ENCODE measurements around the gene CDKN1B. TPM values are rescaled to one million over a fixed set of nuclear protein-coding genes. Genes with fewer than 3 reads are reported as not detected.

The CDKN1B gene
- total RNA-seq, 2 donors from 2014 or later = 202 to 252 TPM

- peaks cover 13% of the 10 kb centered on the region for H3K36me3 Mint-ChIP-seq (ENCODE audit: low read depth)
- H3K4me3 Mint-ChIP-seq = peak overlapping the region; percentile 98
- H3K27me3 Mint-ChIP-seq = no peaks in the 10 kb centered on the region
- peak; percentile 71 for ATAC-seq
- no peaks in the 10 kb centered on the region for H3K9me3 ChIP-seq (ENCODE audit: control insufficient read depth, low read length, poor library complexity, severe bottlenecking)
- H3K27ac Mint-ChIP-seq = peak overlapping the region; percentile 100
- peak in 2 of 3 donors; percentile 34 to 46 for DNase-seq
- peaks cover 58% of the 10 kb centered on the region for H3K4me1 Mint-ChIP-seq
Measured at GRCh38 chr12:12714276-12715021, 2.7 kb upstream of the CDKN1B start.

- H3K4me3 Mint-ChIP-seq = peak overlapping the region; percentile 98
- peaks cover 59% of the 10 kb centered on the region for H3K4me1 Mint-ChIP-seq
- H3K27me3 Mint-ChIP-seq = no peaks in the 10 kb centered on the region
- H3K36me3 Mint-ChIP-seq (ENCODE audit: low read depth) = peaks cover 14% of the 10 kb centered on the region
- H3K27ac Mint-ChIP-seq = peak overlapping the region; percentile 100
- ATAC-seq (peak; percentile 14), DNase-seq (no peak)
- H3K9me3 ChIP-seq (ENCODE audit: control insufficient read depth, low read length, poor library complexity, severe bottlenecking) = no peaks in the 10 kb centered on the region
Measured at GRCh38 chr12:12715128-12715458, 2.1 kb upstream of the CDKN1B start.

GRCh38 chr12:12715459-12716150 is 1.6 kb upstream of the CDKN1B start:
- no peak for DNase-seq
- peaks cover 62% of the 10 kb centered on the region for H3K4me1 Mint-ChIP-seq
- H3K4me3 Mint-ChIP-seq = peak overlapping the region; percentile 98
- peaks cover 16% of the 10 kb centered on the region for H3K36me3 Mint-ChIP-seq (ENCODE audit: low read depth)
- no peaks in the 10 kb centered on the region for H3K9me3 ChIP-seq (ENCODE audit: control insufficient read depth, low read length, poor library complexity, severe bottlenecking)
- H3K27me3 Mint-ChIP-seq = no peaks in the 10 kb centered on the region
- H3K27ac Mint-ChIP-seq = peak overlapping the region; percentile 100
- no peak for ATAC-seq

- Mint-ChIP-seq H3K4me3 (peak overlapping the region; percentile 98), H3K4me1 (peaks cover 67% of the 10 kb centered on the region), H3K27ac (peak overlapping the region; percentile 100), H3K27me3 (no peaks in the 10 kb centered on the region), H3K36me3 (ENCODE audit: low read depth) (peaks cover 21% of the 10 kb centered on the region)
- ATAC-seq = peak; percentile 1
- H3K9me3 ChIP-seq (ENCODE audit: control insufficient read depth, low read length, poor library complexity, severe bottlenecking) = no peaks in the 10 kb centered on the region
- no peak for DNase-seq
Measured at GRCh38 chr12:12716151-12716792, 896 bp upstream of the CDKN1B start.

- H3K9me3 ChIP-seq (ENCODE audit: control insufficient read depth, low read length, poor library complexity, severe bottlenecking) = no peaks in the 10 kb centered on the region
- Mint-ChIP-seq H3K36me3 (ENCODE audit: low read depth) (peaks cover 19% of the 10 kb centered on the region), H3K27me3 (no peaks in the 10 kb centered on the region), H3K4me3 (peak overlapping the region; percentile 97), H3K27ac (peak overlapping the region; percentile 100), H3K4me1 (peaks cover 56% of the 10 kb centered on the region)
- DNase-seq (no peak), ATAC-seq (no peak)
Measured at GRCh38 chr12:12717586-12718380, 615 bp downstream of the CDKN1B start.

- Mint-ChIP-seq H3K36me3 (ENCODE audit: low read depth) (peaks cover 19% of the 10 kb centered on the region), H3K4me1 (peaks cover 51% of the 10 kb centered on the region), H3K27ac (peak overlapping the region; percentile 100), H3K27me3 (no peaks in the 10 kb centered on the region), H3K4me3 (peak overlapping the region; percentile 97)
- no peak for ATAC-seq
- no peaks in the 10 kb centered on the region for H3K9me3 ChIP-seq (ENCODE audit: control insufficient read depth, low read length, poor library complexity, severe bottlenecking)
- DNase-seq = no peak
Measured at GRCh38 chr12:12718381-12718759, 1.2 kb downstream of the CDKN1B start.

GRCh38 chr12:12718853-12719252 is 1.7 kb downstream of the CDKN1B start:
- peak overlapping the region; percentile 100 for H3K27ac Mint-ChIP-seq
- no peaks in the 10 kb centered on the region for H3K27me3 Mint-ChIP-seq
- peaks cover 46% of the 10 kb centered on the region for H3K4me1 Mint-ChIP-seq
- H3K36me3 Mint-ChIP-seq (ENCODE audit: low read depth) = peaks cover 19% of the 10 kb centered on the region
- DNase-seq = no peak
- H3K4me3 Mint-ChIP-seq = peak overlapping the region; percentile 97
- no peak for ATAC-seq
- no peaks in the 10 kb centered on the region for H3K9me3 ChIP-seq (ENCODE audit: control insufficient read depth, low read length, poor library complexity, severe bottlenecking)

- Mint-ChIP-seq H3K4me1 (peaks cover 41% of the 10 kb centered on the region), H3K36me3 (ENCODE audit: low read depth) (peaks cover 20% of the 10 kb centered on the region), H3K27ac (peak overlapping the region; percentile 100), H3K27me3 (no peaks in the 10 kb centered on the region), H3K4me3 (peak overlapping the region; percentile 97)
- ATAC-seq = no peak
- DNase-seq = no peak
- no peaks in the 10 kb centered on the region for H3K9me3 ChIP-seq (ENCODE audit: control insufficient read depth, low read length, poor library complexity, severe bottlenecking)
Measured at GRCh38 chr12:12719496-12719895, 2.3 kb downstream of the CDKN1B start.

- H3K27ac Mint-ChIP-seq = peak overlapping the region; percentile 100
- DNase-seq (no peak), ATAC-seq (no peak)
- H3K4me1 Mint-ChIP-seq = peaks cover 36% of the 10 kb centered on the region
- peak overlapping the region; percentile 97 for H3K4me3 Mint-ChIP-seq
- no peaks in the 10 kb centered on the region for H3K27me3 Mint-ChIP-seq
- peaks cover 21% of the 10 kb centered on the region for H3K36me3 Mint-ChIP-seq (ENCODE audit: low read depth)
- H3K9me3 ChIP-seq (ENCODE audit: control insufficient read depth, low read length, poor library complexity, severe bottlenecking) = no peaks in the 10 kb centered on the region
Measured at GRCh38 chr12:12720052-12720451, 2.9 kb downstream of the CDKN1B start.

GRCh38 chr12:12720672-12721161 is 3.5 kb downstream of the CDKN1B start:
- DNase-seq = no peak
- peaks cover 22% of the 10 kb centered on the region for H3K36me3 Mint-ChIP-seq (ENCODE audit: low read depth)
- peak overlapping the region; percentile 100 for H3K27ac Mint-ChIP-seq
- peaks cover 34% of the 10 kb centered on the region for H3K4me1 Mint-ChIP-seq
- peak overlapping the region; percentile 97 for H3K4me3 Mint-ChIP-seq
- no peak for ATAC-seq
- no peaks in the 10 kb centered on the region for H3K27me3 Mint-ChIP-seq
- no peaks in the 10 kb centered on the region for H3K9me3 ChIP-seq (ENCODE audit: control insufficient read depth, low read length, poor library complexity, severe bottlenecking)

- Mint-ChIP-seq H3K27ac (peak overlapping the region; percentile 100), H3K4me1 (peaks cover 30% of the 10 kb centered on the region), H3K36me3 (ENCODE audit: low read depth) (peaks cover 23% of the 10 kb centered on the region), H3K27me3 (no peaks in the 10 kb centered on the region), H3K4me3 (peak overlapping the region; percentile 97)
- no peaks in the 10 kb centered on the region for H3K9me3 ChIP-seq (ENCODE audit: control insufficient read depth, low read length, poor library complexity, severe bottlenecking)
- ATAC-seq = no peak
- no peak for DNase-seq
Measured at GRCh38 chr12:12721176-12721751, 4.1 kb downstream of the CDKN1B start.

GRCh38 chr12:12721814-12722434 is 4.8 kb downstream of the CDKN1B start:
- Mint-ChIP-seq H3K27ac (peak overlapping the region; percentile 100), H3K27me3 (no peaks in the 10 kb centered on the region), H3K36me3 (ENCODE audit: low read depth) (peaks cover 24% of the 10 kb centered on the region), H3K4me1 (peaks cover 35% of the 10 kb centered on the region), H3K4me3 (peak overlapping the region; percentile 97)
- ATAC-seq = no peak
- no peaks in the 10 kb centered on the region for H3K9me3 ChIP-seq (ENCODE audit: control insufficient read depth, low read length, poor library complexity, severe bottlenecking)
- DNase-seq = no peak

All from T-helper 17 cell (primary cell).